ENCODE results near the gene CA11. TPM values are rescaled to one million over a fixed set of nuclear protein-coding genes. Genes with fewer than 3 reads are reported as not detected.

The CA11 gene
- total RNA-seq, 2 experiments from 2014 or later, result 11.5 to 18.0 TPM

- ChIA-PET CTCF (interaction anchor here (0.7 to 3.2 kb wide), 7 partner anchors 15 to 123 kb away, joined by 3 to 35 read pairs (median 8); no protein-coding TSS in a partner anchor), POLR2A (interaction anchor here (1.2 to 2.5 kb wide), 2 partner anchors 9 to 116 kb away, joined by 3 to 8 read pairs; partner anchors contain the start of genes RPL18 and SPHK2)
- Mint-ChIP-seq H3K4me1 (peaks cover 3% of the 10 kb centered on the region), H3K36me3 (ENCODE audit: low read depth) (no peaks in the 10 kb centered on the region), H3K27me3 (no peaks in the 10 kb centered on the region), H3K9me3 (ENCODE audit: low read depth) (no peaks in the 10 kb centered on the region), H3K4me3 (no peak overlapping the region), H3K27ac (no peak overlapping the region)
- DNase-seq, result no peak
- intact Hi-C loops (cut with DNase I, micrococcal nuclease), result no loop called here
- ATAC-seq, result no peak
Observed at GRCh38 chr19:48609571-48610108, 36.3 kb downstream of the CA11 start.

- ATAC-seq (peak; percentile 86), DNase-seq (peak; percentile 74)
- H3K4me3 Mint-ChIP-seq, result no peak overlapping the region
- intact Hi-C loops (cut with DNase I, micrococcal nuclease), result loop anchor here (1.0 kb wide), 2 partner anchors 103 to 119 kb away; no protein-coding TSS in a partner anchor
- ChIA-PET CTCF (interaction anchor here (0.6 to 3.2 kb wide), 9 partner anchors 10 to 235 kb away, joined by 3 to 35 read pairs (median 7); partner anchors contain the start of genes RPL18 and SPHK2), POLR2A (interaction anchor here (0.6 to 2.5 kb wide), 6 partner anchors 8 to 350 kb away, joined by 3 to 8 read pairs (median 4); partner anchors contain the start of genes RPL18 and SPHK2)
- H3K36me3 Mint-ChIP-seq (ENCODE audit: low read depth), result no peaks in the 10 kb centered on the region
- H3K9me3 Mint-ChIP-seq (ENCODE audit: low read depth), result no peaks in the 10 kb centered on the region
- H3K27me3 Mint-ChIP-seq, result no peaks in the 10 kb centered on the region
- peaks cover 3% of the 10 kb centered on the region for H3K4me1 Mint-ChIP-seq
- no peak overlapping the region for H3K27ac Mint-ChIP-seq
Observed at GRCh38 chr19:48608798-48609263, 37.2 kb downstream of the CA11 start.

GRCh38 chr19:48607359-48607755 lies 38.6 kb downstream of the CA11 start:
- Mint-ChIP-seq H3K9me3 (ENCODE audit: low read depth) (no peaks in the 10 kb centered on the region), H3K36me3 (ENCODE audit: low read depth) (peaks cover 3% of the 10 kb centered on the region), H3K4me3 (no peak overlapping the region), H3K27ac (no peak overlapping the region), H3K4me1 (peaks cover 3% of the 10 kb centered on the region), H3K27me3 (no peaks in the 10 kb centered on the region)
- intact Hi-C loops (cut with DNase I, micrococcal nuclease), result no loop called here
- CTCF ChIA-PET, result interaction anchor here (0.8 to 3.2 kb wide), 3 partner anchors 23 to 117 kb away, joined by 3 to 35 read pairs (median 5); no protein-coding TSS in a partner anchor
- POLR2A ChIA-PET, result interaction anchor here (2.5 kb wide), 1 partner anchor 12 kb away, joined by 8 read pairs; the partner anchor contains the start of genes RPL18 and SPHK2
- ATAC-seq (no peak), DNase-seq (no peak)

GRCh38 chr19:48606463-48607358 lies 39.3 kb downstream of the CA11 start, which contains the start of gene SPACA4:
Gene SPACA4 (plus strand): TSS chr19:48606742. CDS start chr19:48606979, 237 bp downstream.
- CTCF ChIA-PET, result interaction anchor here (0.8 to 3.2 kb wide), 3 partner anchors 22 to 116 kb away, joined by 3 to 35 read pairs (median 5); no protein-coding TSS in a partner anchor
- no peak within 1 kb of the TSS for H3K27ac Mint-ChIP-seq
- no peaks in the 10 kb centered on the region for H3K27me3 Mint-ChIP-seq
- no peak for ATAC-seq
- no peak for DNase-seq
- intact Hi-C loops (cut with DNase I, micrococcal nuclease), result no loop called here
- no peaks in the 10 kb centered on the region for H3K9me3 Mint-ChIP-seq (ENCODE audit: low read depth)
- POLR2A ChIA-PET, result interaction anchor here (1.2 kb wide), 1 partner anchor 285 kb away, joined by 5 read pairs; a partner anchor contains a TSS
- H3K4me3 Mint-ChIP-seq, result no peak within 1 kb of the TSS
- H3K36me3 Mint-ChIP-seq (ENCODE audit: low read depth), result peaks cover 3% of the 10 kb centered on the region
- peaks cover 3% of the 10 kb centered on the region for H3K4me1 Mint-ChIP-seq

- ATAC-seq (no peak), DNase-seq (no peak)
- Mint-ChIP-seq H3K36me3 (ENCODE audit: low read depth) (peaks cover 3% of the 10 kb centered on the region), H3K4me3 (no peak overlapping the region), H3K27me3 (no peaks in the 10 kb centered on the region), H3K27ac (no peak overlapping the region), H3K9me3 (ENCODE audit: low read depth) (no peaks in the 10 kb centered on the region), H3K4me1 (peaks cover 2% of the 10 kb centered on the region)
- CTCF ChIA-PET, result interaction anchor here (0.7 kb wide), 1 partner anchor 93 kb away, joined by 3 read pairs; no protein-coding TSS in a partner anchor
- intact Hi-C loops (cut with DNase I, micrococcal nuclease), result no loop called here
- POLR2A ChIA-PET, result no interaction called here
Observed at GRCh38 chr19:48603850-48604249, 42.1 kb downstream of the CA11 start.

- CTCF ChIA-PET, result interaction anchor here (0.7 kb wide), 1 partner anchor 93 kb away, joined by 3 read pairs; no protein-coding TSS in a partner anchor
- POLR2A ChIA-PET, result no interaction called here
- no peaks in the 10 kb centered on the region for H3K27me3 Mint-ChIP-seq
- no peaks in the 10 kb centered on the region for H3K4me1 Mint-ChIP-seq
- peaks cover 3% of the 10 kb centered on the region for H3K36me3 Mint-ChIP-seq (ENCODE audit: low read depth)
- DNase-seq (no peak), ATAC-seq (no peak)
- H3K9me3 Mint-ChIP-seq (ENCODE audit: low read depth), result no peaks in the 10 kb centered on the region
- no peak overlapping the region for H3K4me3 Mint-ChIP-seq
- intact Hi-C loops (cut with DNase I, micrococcal nuclease), result no loop called here
- H3K27ac Mint-ChIP-seq, result no peak overlapping the region
Observed at GRCh38 chr19:48603449-48603848, 42.5 kb downstream of the CA11 start.

- POLR2A ChIA-PET, result no interaction called here
- ATAC-seq (no peak), DNase-seq (no peak)
- Mint-ChIP-seq H3K4me1 (no peaks in the 10 kb centered on the region), H3K4me3 (no peak overlapping the region), H3K36me3 (ENCODE audit: low read depth) (peaks cover 3% of the 10 kb centered on the region), H3K27me3 (no peaks in the 10 kb centered on the region), H3K27ac (no peak overlapping the region), H3K9me3 (ENCODE audit: low read depth) (no peaks in the 10 kb centered on the region)
- CTCF ChIA-PET, result no interaction called here
- intact Hi-C loops (cut with DNase I, micrococcal nuclease), result no loop called here
Observed at GRCh38 chr19:48603001-48603400, 43.0 kb downstream of the CA11 start.

- no peak overlapping the region for H3K27ac Mint-ChIP-seq
- ATAC-seq (no peak), DNase-seq (no peak)
- H3K36me3 Mint-ChIP-seq (ENCODE audit: low read depth), result peaks cover 3% of the 10 kb centered on the region
- CTCF ChIA-PET, result interaction anchor here (0.7 kb wide), 1 partner anchor 236 kb away, joined by 3 read pairs; no protein-coding TSS in a partner anchor
- H3K9me3 Mint-ChIP-seq (ENCODE audit: low read depth), result no peaks in the 10 kb centered on the region
- POLR2A ChIA-PET, result interaction anchor here (1.2 kb wide), 1 partner anchor 16 kb away, joined by 6 read pairs; no protein-coding TSS in a partner anchor
- peaks cover 6% of the 10 kb centered on the region for H3K4me1 Mint-ChIP-seq
- intact Hi-C loops (cut with DNase I, micrococcal nuclease), result no loop called here
- H3K27me3 Mint-ChIP-seq, result no peaks in the 10 kb centered on the region
- no peak overlapping the region for H3K4me3 Mint-ChIP-seq
Observed at GRCh38 chr19:48600679-48601417, 45.1 kb downstream of the CA11 start.

GRCh38 chr19:48598996-48599700 lies 46.8 kb downstream of the CA11 start:
- CTCF ChIA-PET, result no interaction called here

GRCh38 chr19:48596679-48597465 lies 49.1 kb downstream of the CA11 start:
- ATAC-seq, result peak; percentile 91
- DNase-seq, result peak; percentile 68
- Mint-ChIP-seq H3K27me3 (no peaks in the 10 kb centered on the region), H3K27ac (peak overlapping the region; percentile 85), H3K4me3 (peak overlapping the region; percentile 74), H3K9me3 (ENCODE audit: low read depth) (no peaks in the 10 kb centered on the region), H3K36me3 (ENCODE audit: low read depth) (no peaks in the 10 kb centered on the region), H3K4me1 (peaks cover 10% of the 10 kb centered on the region)
- CTCF ChIA-PET, result no interaction called here
- intact Hi-C loops (cut with DNase I, micrococcal nuclease), result loop anchor here in 1 of 2 experiments (1.0 kb wide), 1 partner anchor 8 kb away; no protein-coding TSS in a partner anchor
- POLR2A ChIA-PET, result no interaction called here

More at GRCh38 chr19:48598996-48599700, 46.8 kb downstream of the CA11 start:
- no peak overlapping the region for H3K4me3 Mint-ChIP-seq
- H3K9me3 Mint-ChIP-seq (ENCODE audit: low read depth), result no peaks in the 10 kb centered on the region
- H3K4me1 Mint-ChIP-seq, result peaks cover 10% of the 10 kb centered on the region
- POLR2A ChIA-PET, result no interaction called here
- intact Hi-C loops (cut with DNase I, micrococcal nuclease), result no loop called here
- no peaks in the 10 kb centered on the region for H3K27me3 Mint-ChIP-seq
- no peak for DNase-seq
- ATAC-seq, result no peak
- peaks cover 3% of the 10 kb centered on the region for H3K36me3 Mint-ChIP-seq (ENCODE audit: low read depth)
- H3K27ac Mint-ChIP-seq, result no peak overlapping the region
